Skeletal muscle tissue (tissue), 4 donors: ENCODE results near the gene SLC6A3. TPM values are rescaled to one million over a fixed set of nuclear protein-coding genes. Genes with fewer than 3 reads are reported as not detected.

Experiments
- H3K27ac ChIP-seq: one replicate; pipeline ENCODE4 v1.7.0; 2013; ENCODE audit warnings: mild to moderate bottlenecking, low read depth, low read length, inconsistent platforms
- H3K27me3 ChIP-seq, 3 donors: one replicate each; pipeline ENCODE4 v1.7.0; 2013; ENCODE audit warnings: low read length in 3 of 3; ENCODE audit not compliant: control insufficient read depth in 3 of 3, insufficient read depth in 3 of 3
- H3K36me3 ChIP-seq, 3 donors: one replicate each; pipeline ENCODE4 v1.7.0; 2013; ENCODE audit warnings: low read length in 3 of 3; ENCODE audit not compliant: control insufficient read depth in 3 of 3, insufficient read depth in 3 of 3
- H3K4me1 ChIP-seq, 3 donors: one replicate each; pipeline ENCODE4 v1.7.0; 2013; ENCODE audit warnings: low read length in 3 of 3, mild to moderate bottlenecking in 3 of 3; ENCODE audit not compliant: control insufficient read depth in 3 of 3, insufficient read depth in 3 of 3
- H3K4me3 ChIP-seq, 3 donors: one replicate each; pipeline ENCODE4 v1.7.0; 2013; ENCODE audit warnings: low read length in 3 of 3
- H3K9ac ChIP-seq, 3 donors: one replicate each; pipeline ENCODE4 v1.7.0; 2013; ENCODE audit warnings: low read length in 3 of 3, mild to moderate bottlenecking in 3 of 3, moderate library complexity in 2 of 3, low read depth in 1 of 3
- H3K9me3 ChIP-seq, 3 donors: one replicate each; pipeline ENCODE4 v1.7.0; 2013; ENCODE audit warnings: low read length in 3 of 3; ENCODE audit not compliant: control insufficient read depth in 3 of 3
- total RNA-seq: library from RNA; depleted of rRNA; stranded (reverse); fragments of >200 nt; gene quantifications from one replicate; pipeline ENCODE4 v1.2.3, GENCODE V29; 2014
- donor health status: Osteomylitis.

SLC6A3 gene
- total RNA-seq, 1 donor from 2014 or later, result not detected

GRCh38 chr5:1484730-1485578 is 39.7 kb upstream of the SLC6A3 start:
- Histone ChIP-seq H3K4me1 (peaks cover 0 to under 1% (median 0%) of the 10 kb centered on the region in 3 donors), H3K27ac (no peak overlapping the region), H3K36me3 (peaks cover 6 to 24% (median 14%) of the 10 kb centered on the region in 3 donors), H3K27me3 (no peaks in the 10 kb centered on the region), H3K9ac (no peak overlapping the region), H3K4me3 (no peak overlapping the region), H3K9me3 (no peaks in the 10 kb centered on the region)

GRCh38 chr5:1483856-1484729 is 38.9 kb upstream of the SLC6A3 start:
- no peak overlapping the region for H3K27ac ChIP-seq
- peaks cover 0 to 4% (median 0%) of the 10 kb centered on the region in 3 donors for H3K4me1 ChIP-seq
- no peaks in the 10 kb centered on the region for H3K27me3 ChIP-seq
- H3K4me3 ChIP-seq, result no peak overlapping the region
- no peak overlapping the region for H3K9ac ChIP-seq
- H3K9me3 ChIP-seq, result no peaks in the 10 kb centered on the region
- peaks cover 6 to 24% (median 14%) of the 10 kb centered on the region in 3 donors for H3K36me3 ChIP-seq

GRCh38 chr5:1483064-1483463 is 37.8 kb upstream of the SLC6A3 start:
- Histone ChIP-seq H3K27me3 (no peaks in the 10 kb centered on the region), H3K27ac (no peak overlapping the region), H3K4me1 (peaks cover 0 to 4% (median 0%) of the 10 kb centered on the region in 3 donors), H3K9me3 (no peaks in the 10 kb centered on the region), H3K36me3 (peaks cover 6 to 24% (median 14%) of the 10 kb centered on the region in 3 donors), H3K9ac (no peak overlapping the region), H3K4me3 (no peak overlapping the region)

GRCh38 chr5:1481959-1482331 is 36.7 kb upstream of the SLC6A3 start:
- no peaks in the 10 kb centered on the region for H3K9me3 ChIP-seq
- peaks cover 0 to 4% (median 0%) of the 10 kb centered on the region in 3 donors for H3K4me1 ChIP-seq
- H3K36me3 ChIP-seq, result peaks cover 6 to 22% (median 9%) of the 10 kb centered on the region in 3 donors
- H3K27ac ChIP-seq, result no peak overlapping the region
- no peaks in the 10 kb centered on the region for H3K27me3 ChIP-seq
- H3K9ac ChIP-seq, result no peak overlapping the region
- no peak overlapping the region for H3K4me3 ChIP-seq

GRCh38 chr5:1481266-1481958 is 36.2 kb upstream of the SLC6A3 start:
- peaks cover 0 to 4% (median 0%) of the 10 kb centered on the region in 3 donors for H3K4me1 ChIP-seq
- H3K4me3 ChIP-seq, result no peak overlapping the region
- no peak overlapping the region for H3K27ac ChIP-seq
- H3K9ac ChIP-seq, result no peak overlapping the region
- peaks cover 7 to 23% (median 12%) of the 10 kb centered on the region in 3 donors for H3K36me3 ChIP-seq
- no peaks in the 10 kb centered on the region for H3K27me3 ChIP-seq
- no peaks in the 10 kb centered on the region for H3K9me3 ChIP-seq

- peaks cover 0 to 4% (median 0%) of the 10 kb centered on the region in 3 donors for H3K4me1 ChIP-seq
- no peak overlapping the region for H3K27ac ChIP-seq
- H3K36me3 ChIP-seq, result peaks cover 5 to 20% (median 12%) of the 10 kb centered on the region in 3 donors
- no peaks in the 10 kb centered on the region for H3K9me3 ChIP-seq
- H3K27me3 ChIP-seq, result no peaks in the 10 kb centered on the region
- H3K9ac ChIP-seq, result no peak overlapping the region
- no peak overlapping the region for H3K4me3 ChIP-seq
Observed at GRCh38 chr5:1480806-1481205, 35.6 kb upstream of the SLC6A3 start.

- no peak overlapping the region for H3K4me3 ChIP-seq
- peaks cover 0 to 4% (median 0%) of the 10 kb centered on the region in 3 donors for H3K4me1 ChIP-seq
- H3K27ac ChIP-seq, result no peak overlapping the region
- H3K9ac ChIP-seq, result no peak overlapping the region
- peaks cover 3 to 17% (median 12%) of the 10 kb centered on the region in 3 donors for H3K36me3 ChIP-seq
- no peaks in the 10 kb centered on the region for H3K27me3 ChIP-seq
- H3K9me3 ChIP-seq, result no peaks in the 10 kb centered on the region
Observed at GRCh38 chr5:1480217-1480616, 35.0 kb upstream of the SLC6A3 start.

- no peak overlapping the region for H3K9ac ChIP-seq
- peaks cover 6 to 18% (median 17%) of the 10 kb centered on the region in 3 donors for H3K36me3 ChIP-seq
- no peak overlapping the region for H3K27ac ChIP-seq
- peaks cover 0 to 4% (median 0%) of the 10 kb centered on the region in 3 donors for H3K4me1 ChIP-seq
- no peaks in the 10 kb centered on the region for H3K9me3 ChIP-seq
- H3K4me3 ChIP-seq, result no peak overlapping the region
- no peaks in the 10 kb centered on the region for H3K27me3 ChIP-seq
Observed at GRCh38 chr5:1479581-1480188, 34.4 kb upstream of the SLC6A3 start.

GRCh38 chr5:1479066-1479465 is 33.8 kb upstream of the SLC6A3 start:
- Histone ChIP-seq H3K9me3 (no peaks in the 10 kb centered on the region), H3K36me3 (peaks cover 6 to 18% (median 17%) of the 10 kb centered on the region in 3 donors), H3K27me3 (no peaks in the 10 kb centered on the region), H3K27ac (peak overlapping the region; percentile 40), H3K4me3 (no peak overlapping the region), H3K9ac (no peak overlapping the region), H3K4me1 (peaks cover 0 to 4% (median 0%) of the 10 kb centered on the region in 3 donors)
